NCI-H226 (cell line): ENCODE results near the gene ANGPT4.
"Not testable (repeated sequence)": the region's sequence is repeated elsewhere in the genome, so short reads cannot be mapped to it uniquely, and the experiment has no call there.

Experiments
- DNase-seq: peaks from one replicate; pipeline ENCODE4 v3.0.0-alpha.2; 2015

The ANGPT4 gene

GRCh38 chr20:904039-904545 is 12.0 kb downstream of the ANGPT4 start:
- DNase-seq = no peak

- DNase-seq = not testable (repeated sequence)
These were observed 18.7 kb downstream of the ANGPT4 start for GRCh38 chr20:897436-897835.

GRCh38 chr20:896501-897025 is 19.6 kb downstream of the ANGPT4 start:
- no peak for DNase-seq

- DNase-seq = not testable (repeated sequence)
These were observed 23.8 kb downstream of the ANGPT4 start for GRCh38 chr20:892371-892770.

- DNase-seq = no peak
These were observed 24.4 kb downstream of the ANGPT4 start for GRCh38 chr20:891706-892080.

- DNase-seq = no peak
These were observed 25.0 kb downstream of the ANGPT4 start for GRCh38 chr20:891058-891705.

- no peak for DNase-seq
These were observed 25.5 kb downstream of the ANGPT4 start for GRCh38 chr20:890666-891057.

GRCh38 chr20:889932-890463 is 26.1 kb downstream of the ANGPT4 start:
- no peak for DNase-seq

GRCh38 chr20:889106-889505 is 27.0 kb downstream of the ANGPT4 start:
- no peak for DNase-seq

- no peak for DNase-seq
These were observed 28.1 kb downstream of the ANGPT4 start for GRCh38 chr20:888057-888456.

GRCh38 chr20:887137-887536 is 29.0 kb downstream of the ANGPT4 start:
- DNase-seq = no peak

GRCh38 chr20:884983-885952 is 30.9 kb downstream of the ANGPT4 start:
- DNase-seq = no peak

- DNase-seq = no peak
These were observed 34.4 kb downstream of the ANGPT4 start for GRCh38 chr20:881783-882144.

GRCh38 chr20:881051-881782 is 34.9 kb downstream of the ANGPT4 start:
- DNase-seq = peak; percentile 62

GRCh38 chr20:879626-880025 is 36.5 kb downstream of the ANGPT4 start:
- DNase-seq = no peak

- no peak for DNase-seq
These were observed 37.4 kb downstream of the ANGPT4 start for GRCh38 chr20:878511-879307.

GRCh38 chr20:877814-878213 is 38.3 kb downstream of the ANGPT4 start:
- DNase-seq = no peak

- no peak for DNase-seq
These were observed 41.0 kb downstream of the ANGPT4 start for GRCh38 chr20:875115-875514.

GRCh38 chr20:873875-874607 is 42.1 kb downstream of the ANGPT4 start:
- no peak for DNase-seq

GRCh38 chr20:872855-873520 is 43.1 kb downstream of the ANGPT4 start:
- DNase-seq = no peak

- DNase-seq = no peak
These were observed 44.2 kb downstream of the ANGPT4 start for GRCh38 chr20:871948-872347.
